ENCODE results near the gene MAPK8. TPM values are rescaled to one million over a fixed set of nuclear protein-coding genes. Genes with fewer than 3 reads are reported as not detected.

Gene MAPK8
- total RNA-seq, 3 donors from 2014 or later, result 47.1 to 56.4 (median 53.5) TPM

DNA sequence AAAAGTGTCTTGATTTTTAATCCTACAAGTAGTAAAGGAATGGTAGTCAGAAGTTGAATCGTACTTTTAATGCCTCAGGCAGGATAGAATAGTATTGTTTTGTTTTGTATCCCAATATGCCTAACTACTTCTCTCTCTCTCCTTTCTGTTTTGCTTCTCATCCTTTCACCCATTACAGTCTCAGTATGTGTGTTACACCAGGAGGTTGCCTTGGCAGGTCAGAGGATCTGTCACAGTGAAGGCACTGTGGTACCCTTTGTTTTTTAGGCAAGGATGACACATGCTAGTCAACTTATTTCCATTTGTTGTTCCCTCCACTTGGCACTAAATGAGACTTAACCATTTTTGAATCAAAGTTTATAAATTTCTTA lies 94.4 kb downstream of the MAPK8 start:
- intact Hi-C loops (cut with DNase I, micrococcal nuclease), result no loop called here
- H3K9me3 ChIP-seq, result no peaks in the 10 kb centered on the region
- no peaks in the 10 kb centered on the region for H3K4me1 ChIP-seq (ENCODE audit: low read depth)
- DNase-seq (no peak), ATAC-seq (no peak)
- TF ChIP-seq, protein P1, sequence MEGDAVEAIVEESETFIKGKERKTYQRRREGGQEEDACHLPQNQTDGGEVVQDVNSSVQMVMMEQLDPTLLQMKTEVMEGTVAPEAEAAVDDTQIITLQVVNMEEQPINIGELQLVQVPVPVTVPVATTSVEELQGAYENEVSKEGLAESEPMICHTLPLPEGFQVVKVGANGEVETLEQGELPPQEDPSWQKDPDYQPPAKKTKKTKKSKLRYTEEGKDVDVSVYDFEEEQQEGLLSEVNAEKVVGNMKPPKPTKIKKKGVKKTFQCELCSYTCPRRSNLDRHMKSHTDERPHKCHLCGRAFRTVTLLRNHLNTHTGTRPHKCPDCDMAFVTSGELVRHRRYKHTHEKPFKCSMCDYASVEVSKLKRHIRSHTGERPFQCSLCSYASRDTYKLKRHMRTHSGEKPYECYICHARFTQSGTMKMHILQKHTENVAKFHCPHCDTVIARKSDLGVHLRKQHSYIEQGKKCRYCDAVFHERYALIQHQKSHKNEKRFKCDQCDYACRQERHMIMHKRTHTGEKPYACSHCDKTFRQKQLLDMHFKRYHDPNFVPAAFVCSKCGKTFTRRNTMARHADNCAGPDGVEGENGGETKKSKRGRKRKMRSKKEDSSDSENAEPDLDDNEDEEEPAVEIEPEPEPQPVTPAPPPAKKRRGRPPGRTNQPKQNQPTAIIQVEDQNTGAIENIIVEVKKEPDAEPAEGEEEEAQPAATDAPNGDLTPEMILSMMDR (IDR thresholded peaks at IDR 0.05), result no peak
- no peak overlapping the region for H3K4me3 ChIP-seq
- no peaks in the 10 kb centered on the region for H3K36me3 ChIP-seq (ENCODE audit: low read depth)

- no peaks in the 10 kb centered on the region for H3K4me1 ChIP-seq (ENCODE audit: low read depth)
- TF ChIP-seq, protein P1 (IDR thresholded peaks at IDR 0.05), result no peak
- intact Hi-C loops (cut with DNase I, micrococcal nuclease), result no loop called here
- H3K36me3 ChIP-seq (ENCODE audit: low read depth), result no peaks in the 10 kb centered on the region
- ATAC-seq (no peak), DNase-seq (no peak)
- no peak overlapping the region for H3K4me3 ChIP-seq
- H3K9me3 ChIP-seq, result no peaks in the 10 kb centered on the region
Measured at GRCh38 chr10:48404646-48405045, 98.2 kb downstream of the MAPK8 start.

DNA sequence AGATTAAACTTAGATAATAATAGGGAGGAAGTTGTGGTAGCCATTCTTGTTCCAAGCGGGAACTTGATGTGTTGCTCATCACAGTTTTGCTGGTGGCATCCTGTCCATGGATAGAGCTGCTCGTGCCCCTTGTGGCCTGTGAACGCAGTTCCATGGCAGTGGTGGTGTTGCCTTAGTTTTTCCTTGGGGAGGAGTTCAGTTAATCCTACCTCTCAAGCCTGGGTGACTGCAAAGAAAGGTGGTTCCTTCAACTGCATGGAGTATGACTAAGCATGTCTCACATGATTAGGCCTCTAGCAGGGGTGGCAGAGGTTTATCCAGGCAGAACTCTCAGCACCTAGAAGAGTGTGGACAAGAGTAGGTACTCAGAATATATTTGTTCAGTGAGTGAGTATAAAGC lies 99.7 kb downstream of the MAPK8 start:
- DNase-seq (no peak), ATAC-seq (peak; percentile 21)
- Histone ChIP-seq H3K9me3 (no peaks in the 10 kb centered on the region), H3K36me3 (ENCODE audit: low read depth) (no peaks in the 10 kb centered on the region), H3K4me1 (ENCODE audit: low read depth) (no peaks in the 10 kb centered on the region), H3K4me3 (no peak overlapping the region)
- intact Hi-C loops (cut with DNase I, micrococcal nuclease), result no loop called here
- TF ChIP-seq, protein P1 (IDR thresholded peaks at IDR 0.05), result no peak

- intact Hi-C loops (cut with DNase I, micrococcal nuclease), result no loop called here
Measured at GRCh38 chr10:48406658-48407057, 100.2 kb downstream of the MAPK8 start.

DNA sequence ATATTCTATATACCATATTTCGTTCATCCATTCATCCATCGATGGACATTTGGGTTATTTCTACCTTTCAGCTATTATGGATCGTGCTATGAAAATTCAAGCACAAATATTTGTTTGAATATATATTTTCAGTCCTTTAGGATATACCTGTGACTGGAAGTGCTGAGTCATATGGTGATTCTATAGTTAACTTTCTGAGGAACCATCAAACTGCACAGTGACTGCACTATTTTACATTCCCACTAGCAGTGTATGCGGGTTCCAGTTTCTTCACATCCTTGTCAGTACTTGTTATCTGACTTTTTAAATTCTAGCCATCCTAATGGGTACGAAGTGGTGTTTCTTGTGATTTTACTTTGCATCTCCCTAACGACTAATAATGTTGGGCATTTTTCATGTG lies 104.0 kb downstream of the MAPK8 start:
- TF ChIP-seq, protein P1 (IDR thresholded peaks at IDR 0.05), result no peak
- no peak overlapping the region for H3K4me3 ChIP-seq
- peaks cover 12% of the 10 kb centered on the region for H3K9me3 ChIP-seq
- H3K36me3 ChIP-seq (ENCODE audit: low read depth), result no peaks in the 10 kb centered on the region
- ATAC-seq (no peak), DNase-seq (no peak)
- intact Hi-C loops (cut with DNase I, micrococcal nuclease), result no loop called here
- no peaks in the 10 kb centered on the region for H3K4me1 ChIP-seq (ENCODE audit: low read depth)

More at GRCh38 chr10:48406658-48407057, 100.2 kb downstream of the MAPK8 start:
- Histone ChIP-seq H3K36me3 (ENCODE audit: low read depth) (no peaks in the 10 kb centered on the region), H3K4me1 (ENCODE audit: low read depth) (no peaks in the 10 kb centered on the region), H3K9me3 (peaks cover under 1% of the 10 kb centered on the region), H3K4me3 (no peak overlapping the region)
- ATAC-seq (no peak), DNase-seq (no peak)
- TF ChIP-seq, protein P1 (IDR thresholded peaks at IDR 0.05), result no peak

GRCh38 chr10:48411510-48411909 lies 105.0 kb downstream of the MAPK8 start:
- H3K4me3 ChIP-seq, result no peak overlapping the region
- H3K4me1 ChIP-seq (ENCODE audit: low read depth), result no peaks in the 10 kb centered on the region
- H3K36me3 ChIP-seq (ENCODE audit: low read depth), result no peaks in the 10 kb centered on the region
- intact Hi-C loops (cut with DNase I, micrococcal nuclease), result no loop called here
- TF ChIP-seq, protein P1 (IDR thresholded peaks at IDR 0.05), result no peak
- peaks cover 12% of the 10 kb centered on the region for H3K9me3 ChIP-seq
- ATAC-seq (no peak), DNase-seq (no peak)
